Mucosa of stomach (tissue), 1 donor: ENCODE measurements around the gene SPC25.

ENCODE experiments used
- H3K27me3 ChIP-seq: one replicate; pipeline ENCODE4 v1.7.0; 2013; ENCODE audit warnings: mild to moderate bottlenecking, low read length; ENCODE audit not compliant: control insufficient read depth, insufficient read depth
- H3K36me3 ChIP-seq: one replicate; pipeline ENCODE4 v1.7.0; 2013; ENCODE audit warnings: low read length; ENCODE audit not compliant: control insufficient read depth, insufficient read depth
- H3K4me1 ChIP-seq: one replicate; pipeline ENCODE4 v1.7.0; 2013; ENCODE audit warnings: mild to moderate bottlenecking, low read length; ENCODE audit not compliant: control insufficient read depth, insufficient read depth
- H3K4me3 ChIP-seq: one replicate; pipeline ENCODE4 v1.7.0; 2013; ENCODE audit warnings: low read length
- H3K9ac ChIP-seq: one replicate; pipeline ENCODE4 v1.7.0; 2013; ENCODE audit warnings: mild to moderate bottlenecking, low read length, moderate library complexity
- H3K9me3 ChIP-seq: one replicate; pipeline ENCODE4 v1.7.0; 2013; ENCODE audit warnings: mild to moderate bottlenecking, low read length, moderate library complexity; ENCODE audit not compliant: control insufficient read depth
- donor health status: Pancreatic carcinoma.

The SPC25 gene

GRCh38 chr2:168821992-168822391, 68.2 kb downstream of the SPC25 start:
- Histone ChIP-seq H3K9ac (no peak overlapping the region), H3K4me1 (no peaks in the 10 kb centered on the region), H3K9me3 (no peaks in the 10 kb centered on the region), H3K36me3 (peaks cover 3% of the 10 kb centered on the region), H3K4me3 (no peak overlapping the region), H3K27me3 (no peaks in the 10 kb centered on the region)

GRCh38 chr2:168821577-168821976, 68.7 kb downstream of the SPC25 start:
- H3K9ac ChIP-seq: no peak overlapping the region
- no peaks in the 10 kb centered on the region for H3K27me3 ChIP-seq
- H3K9me3 ChIP-seq: no peaks in the 10 kb centered on the region
- H3K4me1 ChIP-seq: no peaks in the 10 kb centered on the region
- no peaks in the 10 kb centered on the region for H3K36me3 ChIP-seq
- H3K4me3 ChIP-seq: no peak overlapping the region
